OCI-LY3 (cell line): ENCODE data around the gene TIMM22.

Experiments used
- H2AFZ ChIP-seq: fragments of 200-600, 300-600 bp; shearing (Covaris generic); 2 replicates; pipeline ENCODE4 v1.6.0; 2014; ENCODE audit warnings: antibody characterized with exemption, low read depth, low read length
- H3K27ac ChIP-seq: fragments of 200-600, 300-600 bp; sonication (generic); 2 replicates; pipeline ENCODE4 v1.5.1; 2014; ENCODE audit warnings: mild to moderate bottlenecking, low read length, moderate library complexity, mixed read lengths
- H3K27me3 ChIP-seq: fragments of 200-600, 300-600 bp; sonication (generic); 2 replicates; pipeline ENCODE4 v1.6.1; 2014; ENCODE audit warnings: low read depth, low read length, mixed read lengths
- H3K36me3 ChIP-seq: fragments of 200-600, 300-600 bp; sonication (generic); replicated peaks from 2 replicates; pipeline ENCODE3; 2014; ENCODE audit warnings: low read depth, low read length, mixed read lengths
- H3K4me1 ChIP-seq: fragments of 300-600, 200-600 bp; sonication (generic); 2 replicates; pipeline ENCODE4 v1.6.1; 2014; ENCODE audit warnings: low read length, mixed read lengths
- H3K4me2 ChIP-seq: fragments of 200-600, 300-600 bp; sonication (generic); 2 replicates; pipeline ENCODE4 v1.6.1; 2014; ENCODE audit warnings: low read length, mixed read lengths
- H3K4me3 ChIP-seq: fragments of 300-600, 200-600 bp; sonication (generic); 2 replicates; pipeline ENCODE4 v1.5.1; 2014; ENCODE audit warnings: antibody characterized with exemption, mild to moderate bottlenecking, low read length, moderate library complexity
- H3K79me2 ChIP-seq: fragments of 300-600, 200-600 bp; shearing (Covaris generic); 2 replicates; pipeline ENCODE4 v1.6.1; 2014; ENCODE audit warnings: mild to moderate bottlenecking, low read length, mixed read lengths
- H3K9ac ChIP-seq: fragments of 300-600, 200-600 bp; shearing (Covaris generic); 2 replicates; pipeline ENCODE4 v1.6.0; 2014; ENCODE audit warnings: mild to moderate bottlenecking, low read length, moderate library complexity
- H3K9me3 ChIP-seq: fragments of 200-600, 300-600 bp; shearing (Covaris generic); 2 replicates; pipeline ENCODE4 v1.6.1; 2014; ENCODE audit warnings: low read length, mixed read lengths; ENCODE audit not compliant: insufficient read depth
- H4K20me1 ChIP-seq: fragments of 200-600, 300-600 bp; sonication (generic); 2 replicates; pipeline ENCODE4 v1.6.1; 2016; ENCODE audit warnings: low read length, mixed read lengths; ENCODE audit not compliant: insufficient read depth
- EZH2phosphoT487 ChIP-seq: fragments of 200-600 bp; shearing (Covaris generic); IDR thresholded peaks from 2 replicates; pipeline ENCODE4 v1.6.1; 2018; ENCODE audit warnings: antibody characterized with exemption, mixed run types, low read depth
- TF ChIP-seq, protein P1 (sequence below): fragments of 200-600, 300-600 bp; sonication (generic); IDR thresholded peaks from 2 replicates; pipeline ENCODE4 v1.5.1; 2014; ENCODE audit warnings: antibody characterized with exemption, low read length, low read depth

Gene TIMM22

DNA sequence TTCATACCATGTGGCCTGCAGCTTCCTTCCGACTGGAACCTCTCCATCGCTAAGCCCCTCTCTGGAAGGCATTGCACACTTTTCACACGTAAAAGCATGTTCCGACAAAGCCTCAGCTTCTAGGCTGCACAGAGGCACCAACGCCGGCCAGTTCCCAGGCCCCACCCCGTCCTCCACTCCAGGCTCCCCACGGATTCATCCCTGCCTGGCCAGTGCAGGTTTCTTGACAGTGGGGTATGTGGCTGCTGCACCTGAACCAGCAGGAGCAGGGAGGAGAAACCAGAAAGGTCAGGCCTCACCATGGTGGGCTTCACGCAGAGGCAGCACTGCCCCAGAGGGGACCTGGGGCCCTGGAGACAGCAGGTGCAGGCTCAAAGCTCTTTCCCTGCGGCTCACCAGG, 14.2 kb downstream of the TIMM22 start:
- Histone ChIP-seq H3K4me2 (no peak overlapping the region), H4K20me1 (no peaks in the 10 kb centered on the region), H2AFZ (no peak overlapping the region), H3K4me3 (no peak overlapping the region), H3K36me3 (no peaks in the 10 kb centered on the region), H3K27me3 (no peaks in the 10 kb centered on the region), H3K9ac (no peak overlapping the region), H3K9me3 (no peaks in the 10 kb centered on the region), H3K79me2 (no peaks in the 10 kb centered on the region), H3K4me1 (no peaks in the 10 kb centered on the region), H3K27ac (no peak overlapping the region)
- TF ChIP-seq EZH2phosphoT487: no peak
- TF ChIP-seq, protein P1, sequence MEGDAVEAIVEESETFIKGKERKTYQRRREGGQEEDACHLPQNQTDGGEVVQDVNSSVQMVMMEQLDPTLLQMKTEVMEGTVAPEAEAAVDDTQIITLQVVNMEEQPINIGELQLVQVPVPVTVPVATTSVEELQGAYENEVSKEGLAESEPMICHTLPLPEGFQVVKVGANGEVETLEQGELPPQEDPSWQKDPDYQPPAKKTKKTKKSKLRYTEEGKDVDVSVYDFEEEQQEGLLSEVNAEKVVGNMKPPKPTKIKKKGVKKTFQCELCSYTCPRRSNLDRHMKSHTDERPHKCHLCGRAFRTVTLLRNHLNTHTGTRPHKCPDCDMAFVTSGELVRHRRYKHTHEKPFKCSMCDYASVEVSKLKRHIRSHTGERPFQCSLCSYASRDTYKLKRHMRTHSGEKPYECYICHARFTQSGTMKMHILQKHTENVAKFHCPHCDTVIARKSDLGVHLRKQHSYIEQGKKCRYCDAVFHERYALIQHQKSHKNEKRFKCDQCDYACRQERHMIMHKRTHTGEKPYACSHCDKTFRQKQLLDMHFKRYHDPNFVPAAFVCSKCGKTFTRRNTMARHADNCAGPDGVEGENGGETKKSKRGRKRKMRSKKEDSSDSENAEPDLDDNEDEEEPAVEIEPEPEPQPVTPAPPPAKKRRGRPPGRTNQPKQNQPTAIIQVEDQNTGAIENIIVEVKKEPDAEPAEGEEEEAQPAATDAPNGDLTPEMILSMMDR: no peak

GRCh38 chr17:1011760-1012735, 15.1 kb downstream of the TIMM22 start:
- no peak overlapping the region for H3K27ac ChIP-seq
- H3K27me3 ChIP-seq: no peaks in the 10 kb centered on the region

GRCh38 chr17:1012823-1013728, 16.1 kb downstream of the TIMM22 start:
- Histone ChIP-seq H3K79me2 (no peaks in the 10 kb centered on the region), H3K9me3 (no peaks in the 10 kb centered on the region), H3K4me1 (no peaks in the 10 kb centered on the region), H3K4me2 (no peak overlapping the region), H4K20me1 (no peaks in the 10 kb centered on the region), H2AFZ (no peak overlapping the region), H3K9ac (no peak overlapping the region), H3K27ac (no peak overlapping the region), H3K36me3 (no peaks in the 10 kb centered on the region), H3K27me3 (no peaks in the 10 kb centered on the region), H3K4me3 (no peak overlapping the region)
- TF ChIP-seq EZH2phosphoT487: no peak
- TF ChIP-seq, protein P1: no peak

More at GRCh38 chr17:1011760-1012735, 15.1 kb downstream of the TIMM22 start:
- Histone ChIP-seq H3K4me1 (no peaks in the 10 kb centered on the region), H3K4me2 (no peak overlapping the region), H3K9ac (no peak overlapping the region), H3K9me3 (no peaks in the 10 kb centered on the region), H4K20me1 (no peaks in the 10 kb centered on the region), H3K79me2 (no peaks in the 10 kb centered on the region), H2AFZ (no peak overlapping the region), H3K4me3 (no peak overlapping the region), H3K36me3 (no peaks in the 10 kb centered on the region)
- no peak for TF ChIP-seq EZH2phosphoT487
- TF ChIP-seq, protein P1: no peak

DNA sequence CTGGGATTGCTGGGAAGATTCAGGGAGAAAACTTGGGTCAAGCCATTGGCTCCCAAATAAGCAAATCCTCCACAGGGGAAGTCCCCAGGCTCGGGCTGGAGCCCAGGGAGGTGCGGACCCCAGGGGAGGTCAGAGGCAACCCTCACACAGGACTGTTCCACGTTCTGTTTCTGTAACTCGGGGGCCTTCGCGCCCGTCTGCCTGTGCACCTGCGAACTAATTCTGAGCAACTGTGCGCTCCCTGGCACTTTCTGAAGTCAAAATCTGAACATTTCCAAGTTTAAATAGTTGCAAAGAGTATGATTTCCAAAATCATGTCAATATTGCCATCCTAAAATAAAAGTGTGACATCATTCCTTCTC, 16.8 kb downstream of the TIMM22 start:
- Histone ChIP-seq H3K27me3 (no peaks in the 10 kb centered on the region), H2AFZ (no peak overlapping the region), H3K79me2 (no peaks in the 10 kb centered on the region), H3K9me3 (no peaks in the 10 kb centered on the region), H3K36me3 (no peaks in the 10 kb centered on the region), H3K4me2 (no peak overlapping the region), H3K4me1 (no peaks in the 10 kb centered on the region), H3K27ac (no peak overlapping the region), H4K20me1 (no peaks in the 10 kb centered on the region), H3K9ac (no peak overlapping the region), H3K4me3 (no peak overlapping the region)
- TF ChIP-seq, protein P1: no peak
- no peak for TF ChIP-seq EZH2phosphoT487
